ENCODE results near the gene SEC23B. TPM values are rescaled to one million over a fixed set of nuclear protein-coding genes. Genes with fewer than 3 reads are reported as not detected.
"Not testable (repeated sequence)": the region's sequence is repeated elsewhere in the genome, so short reads cannot be mapped to it uniquely, and the experiment has no call there.

SEC23B gene
- polyA plus RNA-seq, 5 donors, result 42.4 to 48.8 (median 44.6) TPM

DNA sequence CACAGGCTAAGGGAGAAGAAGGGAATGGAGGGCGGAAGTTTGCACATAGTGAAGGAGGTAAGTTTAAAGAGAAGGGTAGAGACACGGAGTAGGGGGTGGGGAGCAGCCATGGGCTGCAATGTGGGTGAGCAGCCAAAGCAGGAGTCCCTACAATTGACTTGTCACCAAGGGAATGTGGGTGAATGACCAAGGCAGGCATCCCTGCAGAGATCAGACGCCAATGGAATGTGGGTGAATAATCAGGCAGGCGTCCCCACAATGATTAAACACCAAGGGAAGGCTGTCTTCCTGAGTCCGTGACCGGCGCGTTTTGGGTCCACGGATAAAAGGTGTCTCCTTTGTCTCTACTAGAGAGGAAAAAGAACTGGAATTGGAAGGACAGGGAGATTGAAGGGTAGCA lies 14.3 kb downstream of the SEC23B start:
- DNase-seq, result not testable (repeated sequence)

- DNase-seq, result no peak
These were observed 15.3 kb downstream of the SEC23B start for GRCh38 chr20:18523066-18523465.

DNA sequence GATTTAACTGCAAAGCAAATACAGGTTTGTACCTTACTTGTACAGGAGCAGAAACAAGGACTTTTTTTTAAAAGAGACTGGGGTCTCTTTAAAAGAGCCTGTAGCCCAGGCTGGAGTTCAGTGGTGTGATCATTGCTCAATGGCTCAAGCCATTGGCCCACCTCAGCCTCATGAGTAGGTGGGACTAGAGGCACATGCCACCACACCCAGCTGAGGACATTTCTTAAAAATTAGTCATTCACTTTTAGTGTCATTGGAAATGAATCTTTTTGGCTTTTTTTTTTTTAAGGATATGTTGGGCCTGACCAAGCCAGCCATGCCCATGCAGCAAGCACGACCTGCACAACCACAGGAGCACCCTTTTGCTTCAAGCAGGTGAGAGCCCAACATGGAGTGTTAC lies 16.9 kb downstream of the SEC23B start:
- DNase-seq, result no peak

DNA sequence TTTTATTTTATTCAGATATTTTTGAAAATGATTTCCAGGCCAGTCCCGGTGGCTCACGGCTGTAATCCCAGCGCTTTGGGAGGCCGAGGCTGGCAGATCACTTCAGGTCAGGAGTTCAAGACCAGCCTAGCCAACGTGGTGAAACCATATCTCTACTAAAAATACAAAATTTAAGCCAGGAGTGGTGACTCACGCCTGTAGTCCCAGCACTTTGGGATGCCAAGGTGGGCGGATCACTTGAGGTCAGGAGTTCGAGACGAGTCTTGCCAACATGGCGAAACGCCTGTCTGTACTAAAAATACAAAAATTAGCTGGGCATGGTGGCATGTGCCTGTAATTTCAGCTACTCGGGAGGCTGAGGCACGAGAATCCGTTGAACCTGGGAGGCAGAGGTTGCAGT lies 19.0 kb downstream of the SEC23B start:
- DNase-seq, result not testable (repeated sequence)

DNA sequence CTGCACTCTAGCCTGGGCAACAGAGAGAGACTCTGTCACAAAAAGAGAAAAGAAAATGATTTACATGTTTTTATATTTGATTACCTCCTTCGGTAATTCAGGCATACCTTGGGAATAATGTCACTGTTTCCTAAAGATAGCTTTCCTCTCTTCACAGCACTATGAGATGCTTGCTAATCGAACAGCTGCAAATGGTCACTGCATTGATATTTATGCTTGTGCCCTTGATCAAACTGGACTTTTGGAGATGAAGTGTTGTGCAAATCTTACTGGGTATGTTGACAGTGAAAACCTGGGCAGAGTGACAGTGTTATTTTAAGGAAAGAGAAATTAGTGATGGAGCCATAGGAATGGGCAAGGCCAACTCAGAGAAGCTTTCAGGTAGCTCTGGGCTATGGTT lies 19.6 kb downstream of the SEC23B start:
- DNase-seq, result no peak

GRCh38 chr20:18527836-18528235 lies 20.1 kb downstream of the SEC23B start:
- DNase-seq, result no peak

DNA sequence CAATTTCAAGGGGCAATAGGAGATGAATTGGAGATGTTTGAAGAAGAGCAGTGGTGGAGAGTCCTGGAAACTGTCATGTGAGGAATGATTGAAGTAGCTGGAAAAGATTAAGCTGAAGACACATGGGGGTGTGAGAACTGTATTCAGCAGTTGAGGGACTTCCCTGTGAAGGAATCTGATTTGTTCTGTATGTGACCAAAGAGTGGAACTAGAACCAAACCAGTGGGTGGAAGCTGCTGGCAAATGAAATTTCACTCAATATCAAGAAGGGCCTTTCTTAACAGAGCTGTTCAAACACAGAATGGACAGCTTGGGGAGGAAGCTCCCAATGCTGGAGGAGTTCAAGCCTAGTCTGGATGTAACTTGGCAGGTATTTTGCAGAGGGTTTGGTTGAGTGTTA lies 21.3 kb downstream of the SEC23B start:
- no peak for DNase-seq

DNA sequence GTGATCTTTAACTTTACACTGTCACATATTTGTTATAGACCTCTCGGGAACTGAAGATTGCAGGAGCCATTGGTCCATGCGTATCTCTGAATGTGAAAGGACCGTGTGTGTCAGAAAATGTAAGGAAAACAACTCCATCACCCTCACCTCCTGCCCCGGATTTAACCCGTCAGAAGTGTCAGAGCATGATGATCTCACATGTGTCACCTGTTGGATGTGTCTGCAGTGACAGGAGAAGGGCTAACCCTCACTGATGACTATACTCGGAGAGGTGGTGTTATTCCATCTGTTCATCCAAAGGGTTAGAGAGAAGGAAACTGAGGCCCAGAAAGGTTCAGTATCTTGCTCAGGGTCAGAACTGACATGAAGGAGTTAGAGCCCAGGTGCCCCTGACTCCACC lies 24.9 kb downstream of the SEC23B start:
- no peak for DNase-seq

DNA sequence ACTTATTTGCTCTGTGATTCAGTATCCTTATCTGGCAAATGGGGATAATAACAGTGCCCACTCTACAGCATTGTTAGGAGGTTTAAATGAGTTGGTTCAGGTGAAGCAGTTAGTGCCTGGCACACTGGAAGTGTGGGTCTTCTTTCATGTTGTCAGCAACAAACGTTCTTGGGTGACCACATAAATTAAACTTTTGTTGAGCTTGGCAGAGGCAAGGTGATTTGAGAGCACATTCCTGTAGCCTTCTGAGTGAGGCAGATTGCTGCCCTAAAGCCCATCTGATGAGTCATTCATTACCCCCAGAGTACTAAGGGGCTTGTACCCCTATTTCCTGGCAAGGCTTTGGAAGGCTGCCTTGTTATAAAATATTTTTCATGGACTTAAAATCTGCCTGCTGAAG lies 25.8 kb downstream of the SEC23B start:
- DNase-seq, result no peak

- DNase-seq, result no peak
These were observed 26.4 kb downstream of the SEC23B start for GRCh38 chr20:18533978-18534644.

- DNase-seq, result no peak
These were observed 29.9 kb downstream of the SEC23B start for GRCh38 chr20:18537651-18538050.

GRCh38 chr20:18541741-18542140 lies 34.0 kb downstream of the SEC23B start:
- DNase-seq, result no peak

- no peak for DNase-seq
These were observed 35.5 kb downstream of the SEC23B start for GRCh38 chr20:18543216-18543615.

- DNase-seq, result no peak
These were observed 36.2 kb downstream of the SEC23B start for GRCh38 chr20:18543932-18544331.

DNA sequence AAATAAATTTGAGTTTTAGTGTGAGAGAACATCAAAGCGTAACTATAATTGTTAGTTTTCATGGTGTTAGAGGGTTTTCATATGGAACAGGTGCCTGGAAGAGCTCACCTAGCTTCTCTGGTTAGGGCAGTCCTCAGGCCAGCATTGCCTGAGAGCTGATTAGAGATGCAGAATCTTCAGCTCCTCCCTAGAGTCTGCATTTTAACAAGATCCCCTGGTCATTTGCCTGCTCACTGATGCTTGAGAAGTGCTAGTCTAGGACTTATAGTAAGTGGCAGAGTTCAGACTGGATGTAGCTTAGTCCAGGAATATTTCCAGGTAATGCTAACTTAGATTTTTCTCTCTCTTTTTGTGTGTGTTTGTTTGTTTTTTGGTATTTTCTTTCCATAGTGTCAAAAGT lies 37.8 kb downstream of the SEC23B start:
- no peak for DNase-seq

DNA sequence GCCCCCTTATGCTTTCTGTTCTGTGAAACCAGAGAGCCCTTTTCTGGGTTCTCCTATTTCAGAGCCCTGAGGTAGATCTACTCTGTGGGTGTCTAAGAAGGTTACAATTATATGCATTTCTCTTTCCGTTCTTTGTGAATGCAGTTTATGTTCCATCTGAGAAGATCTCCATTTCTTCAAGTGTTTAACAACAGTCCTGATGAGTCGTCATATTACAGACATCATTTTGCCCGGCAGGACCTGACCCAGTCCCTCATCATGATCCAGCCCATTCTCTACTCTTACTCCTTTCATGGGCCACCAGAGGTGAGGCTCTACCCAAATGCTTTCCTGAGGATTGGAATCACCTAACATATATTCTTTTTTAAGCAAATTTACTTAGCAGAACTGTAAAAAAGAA lies 40.7 kb downstream of the SEC23B start:
- no peak for DNase-seq

DNA sequence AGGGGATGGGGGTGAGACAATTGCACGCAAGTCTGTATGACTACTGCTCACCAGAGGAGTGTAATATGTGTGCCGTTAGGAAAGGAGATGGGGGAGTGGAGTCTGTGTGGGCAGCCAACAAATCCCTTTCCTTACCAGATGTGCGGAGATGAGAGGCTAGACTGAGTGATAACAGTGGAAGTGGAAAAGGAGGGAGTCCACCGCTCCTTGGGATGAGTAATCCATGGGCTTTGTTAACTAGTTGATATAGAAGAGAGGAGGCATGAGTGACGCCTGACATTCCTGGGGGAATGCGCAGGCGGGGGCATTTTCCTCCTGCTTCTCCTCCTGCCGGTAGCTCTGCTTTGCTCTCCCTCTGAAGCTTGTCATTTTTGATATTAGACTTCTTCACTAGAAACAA lies 46.0 kb downstream of the SEC23B start:
- DNase-seq, result no peak

DNA sequence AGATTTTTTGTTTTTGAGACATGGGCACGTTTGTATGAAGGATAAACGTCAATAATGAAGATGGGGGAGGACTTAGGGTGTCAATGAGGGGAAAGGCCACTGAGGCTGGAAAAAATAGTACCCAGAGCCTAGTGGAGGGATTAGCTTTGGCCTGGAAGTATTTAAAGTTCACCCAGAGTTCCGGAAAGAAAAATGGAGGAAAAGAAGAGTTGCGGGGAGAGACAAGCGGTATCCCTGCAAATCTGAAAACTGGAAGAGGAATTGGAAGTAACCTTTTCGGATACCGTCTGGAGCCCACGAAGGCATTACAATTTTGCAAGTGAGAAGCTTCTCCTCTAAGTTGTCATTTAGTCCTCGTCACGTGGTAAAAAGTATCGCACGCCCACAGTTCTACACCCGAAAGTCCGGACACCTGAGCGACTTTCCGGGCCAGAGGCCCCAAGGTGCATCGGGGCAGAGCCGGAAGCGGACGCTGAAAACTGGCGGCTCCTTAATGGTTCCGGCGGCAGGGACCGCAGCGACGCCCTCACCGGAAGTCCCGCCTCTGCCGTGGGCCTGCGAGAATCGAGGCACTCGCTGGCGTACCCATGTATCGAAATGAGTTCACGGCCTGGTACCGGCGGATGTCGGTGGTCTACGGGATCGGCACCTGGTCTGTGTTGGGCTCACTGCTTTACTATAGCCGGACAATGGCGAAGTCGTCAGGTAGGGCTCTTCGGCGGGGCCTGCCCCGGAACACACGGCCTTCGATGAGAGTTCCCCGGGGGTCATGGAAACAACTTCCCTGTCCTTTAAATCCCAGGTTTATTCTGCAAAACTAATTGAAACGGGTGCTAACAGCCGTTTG lies 59.4 kb downstream of the SEC23B start, which contains the start of gene SMIM26:
Gene SMIM26 (plus strand): TSS at position 541 of the 847 bp plus-strand sequence. CDS start 47 bp downstream, at position 588.
- peak; percentile 91 for DNase-seq

- no peak for DNase-seq
These were observed 60.0 kb downstream of the SEC23B start for GRCh38 chr20:18567739-18568091.

GRCh38 chr20:18571009-18571408 lies 63.3 kb downstream of the SEC23B start:
- DNase-seq, result no peak

DNA sequence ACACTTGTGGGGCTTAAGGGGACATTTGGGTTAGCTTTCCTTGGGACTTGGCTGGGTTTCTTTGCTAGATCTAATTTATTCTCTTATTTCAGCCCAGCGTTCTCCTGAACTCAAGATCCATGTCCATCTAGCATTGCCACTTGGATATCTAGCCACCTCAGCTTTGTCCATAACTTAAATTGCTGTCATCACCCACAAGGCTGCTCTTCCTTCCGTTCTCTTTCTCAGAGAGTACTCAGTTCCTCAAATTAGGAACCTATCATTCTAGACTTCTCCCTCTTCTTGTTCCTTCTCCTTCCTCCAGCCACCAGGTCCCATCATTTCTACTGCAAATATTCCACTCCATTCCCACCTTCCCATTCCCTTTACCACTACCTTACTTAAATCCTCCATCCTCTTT lies 63.8 kb downstream of the SEC23B start:
- DNase-seq, result no peak

DNA sequence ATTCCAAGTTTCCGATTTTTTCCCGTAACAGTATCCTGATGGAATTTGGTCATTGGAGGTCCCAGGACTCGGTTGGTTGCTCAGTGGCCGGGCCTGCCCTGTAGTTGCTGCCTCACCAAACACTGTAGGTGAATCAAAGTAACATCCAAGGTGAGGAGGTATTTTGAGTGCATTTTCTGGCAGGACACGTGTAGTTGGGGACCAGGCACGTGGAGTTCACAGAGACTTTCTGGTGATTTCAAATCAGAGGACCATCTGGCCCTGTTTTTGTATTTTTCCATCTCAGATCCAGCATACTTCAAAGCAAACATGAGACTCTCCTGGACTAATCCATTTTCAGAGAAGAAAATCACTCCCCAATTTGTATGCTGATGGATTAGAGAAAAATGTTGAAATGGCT lies 70.2 kb downstream of the SEC23B start:
- DNase-seq, result no peak

DNA sequence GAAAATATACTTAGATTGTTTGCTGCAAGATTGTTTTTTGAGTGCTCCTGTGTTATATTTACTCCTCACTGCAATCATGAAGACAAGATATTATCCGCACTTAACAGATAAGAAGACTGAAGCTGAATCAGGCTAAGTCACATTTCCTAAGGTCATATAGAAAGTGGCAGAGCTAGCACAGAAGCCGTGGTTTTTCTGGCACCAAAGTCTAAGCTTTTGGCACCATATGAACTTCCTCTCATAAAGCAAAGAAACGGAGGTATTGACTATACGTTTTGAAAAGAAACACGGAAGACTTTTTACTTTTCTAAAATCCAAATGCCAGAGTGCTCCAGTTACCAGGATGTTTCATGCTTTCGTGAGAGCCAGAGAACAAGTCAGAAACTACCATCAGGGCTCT lies 70.8 kb downstream of the SEC23B start:
- DNase-seq, result no peak

Data from right lung (tissue), 5 donors.